ENCODE measurements around the gene MACROD1.

- TF ChIP-seq, protein P1, sequence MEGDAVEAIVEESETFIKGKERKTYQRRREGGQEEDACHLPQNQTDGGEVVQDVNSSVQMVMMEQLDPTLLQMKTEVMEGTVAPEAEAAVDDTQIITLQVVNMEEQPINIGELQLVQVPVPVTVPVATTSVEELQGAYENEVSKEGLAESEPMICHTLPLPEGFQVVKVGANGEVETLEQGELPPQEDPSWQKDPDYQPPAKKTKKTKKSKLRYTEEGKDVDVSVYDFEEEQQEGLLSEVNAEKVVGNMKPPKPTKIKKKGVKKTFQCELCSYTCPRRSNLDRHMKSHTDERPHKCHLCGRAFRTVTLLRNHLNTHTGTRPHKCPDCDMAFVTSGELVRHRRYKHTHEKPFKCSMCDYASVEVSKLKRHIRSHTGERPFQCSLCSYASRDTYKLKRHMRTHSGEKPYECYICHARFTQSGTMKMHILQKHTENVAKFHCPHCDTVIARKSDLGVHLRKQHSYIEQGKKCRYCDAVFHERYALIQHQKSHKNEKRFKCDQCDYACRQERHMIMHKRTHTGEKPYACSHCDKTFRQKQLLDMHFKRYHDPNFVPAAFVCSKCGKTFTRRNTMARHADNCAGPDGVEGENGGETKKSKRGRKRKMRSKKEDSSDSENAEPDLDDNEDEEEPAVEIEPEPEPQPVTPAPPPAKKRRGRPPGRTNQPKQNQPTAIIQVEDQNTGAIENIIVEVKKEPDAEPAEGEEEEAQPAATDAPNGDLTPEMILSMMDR (IDR thresholded peaks at IDR 0.05): no peak
- no peak for TF ChIP-seq POLR2A (IDR thresholded peaks at IDR 0.05)
Observed at GRCh38 chr11:64042301-64042700, 123.6 kb downstream of the MACROD1 start.

Measured in Peyer's patch (tissue), 4 donors.